ENCODE results near the gene ZNF609.
A peak's percentile ranks its signal among the peaks of the same experiment; 100 is the strongest.

Gene ZNF609

GRCh38 chr15:64459066-64459781 lies 1.2 kb upstream of the ZNF609 start:
- TF ChIP-seq CTCF (IDR thresholded peaks at IDR 0.05; ENCODE audit: insufficient read depth, missing control alignments) = no peak
- DNase-seq (ENCODE audit: insufficient read length, low spot score) (no peak), FAIRE-seq (peak; percentile 29)

- TF ChIP-seq CTCF (IDR thresholded peaks at IDR 0.05; ENCODE audit: insufficient read depth, missing control alignments) = no peak
These were observed 644 bp downstream of the ZNF609 start for GRCh38 chr15:64460724-64461720.

GRCh38 chr15:64461721-64462162 lies 1.4 kb downstream of the ZNF609 start:
- TF ChIP-seq CTCF (IDR thresholded peaks at IDR 0.05; ENCODE audit: insufficient read depth, missing control alignments) = no peak
- DNase-seq (ENCODE audit: insufficient read length, low spot score) (no peak), FAIRE-seq (no peak)

More at GRCh38 chr15:64460724-64461720, 644 bp downstream of the ZNF609 start:
- DNase-seq (ENCODE audit: insufficient read length, low spot score) (no peak), FAIRE-seq (no peak)

GRCh38 chr15:64462492-64462891 lies 2.1 kb downstream of the ZNF609 start:
- DNase-seq (ENCODE audit: insufficient read length, low spot score) (no peak), FAIRE-seq (no peak)

GRCh38 chr15:64464276-64465005 lies 4.1 kb downstream of the ZNF609 start:
- no peak for DNase-seq (ENCODE audit: insufficient read length, low spot score)
- no peak for TF ChIP-seq CTCF (IDR thresholded peaks at IDR 0.05; ENCODE audit: insufficient read depth, missing control alignments)
- FAIRE-seq = peak; percentile 60

More at GRCh38 chr15:64462492-64462891, 2.1 kb downstream of the ZNF609 start:
- TF ChIP-seq CTCF (IDR thresholded peaks at IDR 0.05; ENCODE audit: insufficient read depth, missing control alignments) = no peak

- DNase-seq (ENCODE audit: insufficient read length, low spot score) (no peak), FAIRE-seq (no peak)
- TF ChIP-seq CTCF (IDR thresholded peaks at IDR 0.05; ENCODE audit: insufficient read depth, missing control alignments) = no peak
These were observed 6.2 kb downstream of the ZNF609 start for GRCh38 chr15:64466408-64467141.
